H7 (cell line): ENCODE measurements around the gene SLC6A9. TPM values are rescaled to one million over a fixed set of nuclear protein-coding genes. Genes with fewer than 3 reads are reported as not detected.

Experiments
- DNase-seq: peaks from one replicate; pipeline ENCODE4 v3.0.0; 2012
- H3K27me3 ChIP-seq: 2 replicates; pipeline ENCODE4 v1.6.0; 2011; ENCODE audit warnings: mild to moderate bottlenecking, low read length; ENCODE audit not compliant: control insufficient read depth, insufficient read depth
- H3K36me3 ChIP-seq: replicated peaks from 2 replicates; pipeline ENCODE4 v1.5.1; 2011; ENCODE audit warnings: low read length; ENCODE audit not compliant: control insufficient read depth, insufficient read depth
- H3K4me3 ChIP-seq: 2 replicates; pipeline ENCODE4 v1.5.1; 2011; ENCODE audit warnings: low read depth, mild to moderate bottlenecking, control low read depth, low read length, moderate library complexity; ENCODE audit not compliant: insufficient read depth
- total RNA-seq: library from RNA; depleted of rRNA; stranded (reverse); fragments of >200 nt; shearing (Covaris generic); gene quantifications from 2 replicates; pipeline ENCODE4 v1.2.3, GENCODE V29; 2014

The SLC6A9 gene
- total RNA-seq, 1 experiment from 2014 or later, result 8.2 TPM

- DNase-seq, result peak; percentile 90
- H3K36me3 ChIP-seq, result 0 out of 2 replicates have a peak, but pooled peaks cover 1% of the 10 kb centered on the region
- H3K4me3 ChIP-seq, result no peak overlapping the region
- H3K27me3 ChIP-seq, result peaks cover 2% of the 10 kb centered on the region; the same call in 1 of the 2 replicates
Observed at GRCh38 chr1:43994794-43995790, 36.2 kb downstream of the SLC6A9 start.

GRCh38 chr1:43994071-43994470 is 37.2 kb downstream of the SLC6A9 start:
- DNase-seq, result no peak

GRCh38 chr1:43993206-43993914 is 37.9 kb downstream of the SLC6A9 start:
- DNase-seq, result no peak
- no peak overlapping the region for H3K4me3 ChIP-seq
- H3K27me3 ChIP-seq, result peaks cover 2% of the 10 kb centered on the region; the same call in 1 of the 2 replicates
- H3K36me3 ChIP-seq, result no peaks in the 10 kb centered on the region

More at GRCh38 chr1:43994071-43994470, 37.2 kb downstream of the SLC6A9 start:
- Histone ChIP-seq H3K36me3 (no peaks in the 10 kb centered on the region), H3K27me3 (peaks cover 2% of the 10 kb centered on the region; the same call in 1 of the 2 replicates), H3K4me3 (no peak overlapping the region)

GRCh38 chr1:43992232-43992995 is 38.8 kb downstream of the SLC6A9 start:
- H3K27me3 ChIP-seq, result peaks cover 2% of the 10 kb centered on the region; the same call in 1 of the 2 replicates
- peak overlapping the region; percentile 86 for H3K4me3 ChIP-seq
- H3K36me3 ChIP-seq, result no peaks in the 10 kb centered on the region
- no peak for DNase-seq

GRCh38 chr1:43991476-43992231 is 39.6 kb downstream of the SLC6A9 start, which contains the start of gene CCDC24:
TSS of gene CCDC24 (plus strand) at chr1:43991599. CDS start at chr1:43991879, 280 bp downstream.
- DNase-seq, result peak; percentile 98
- Histone ChIP-seq H3K36me3 (no peaks in the 10 kb centered on the region), H3K4me3 (peak within 1 kb of the TSS; percentile 86), H3K27me3 (peaks cover 2% of the 10 kb centered on the region; the same call in 1 of the 2 replicates)

- Histone ChIP-seq H3K4me3 (peak overlapping the region; percentile 86), H3K27me3 (peaks cover 2% of the 10 kb centered on the region; the same call in 1 of the 2 replicates), H3K36me3 (no peaks in the 10 kb centered on the region; the same call in 1 of the 2 replicates)
- no peak for DNase-seq
Observed at GRCh38 chr1:43991200-43991475, 40.1 kb downstream of the SLC6A9 start.

- Histone ChIP-seq H3K27me3 (peaks cover 2% of the 10 kb centered on the region; the same call in 1 of the 2 replicates), H3K36me3 (peaks cover 2% of the 10 kb centered on the region), H3K4me3 (peak overlapping the region; percentile 86)
- peak; percentile 77 for DNase-seq
Observed at GRCh38 chr1:43990271-43991199, 40.7 kb downstream of the SLC6A9 start.

GRCh38 chr1:43987159-43987902 is 43.9 kb downstream of the SLC6A9 start:
- no peak for DNase-seq
- H3K27me3 ChIP-seq, result peaks cover 1% of the 10 kb centered on the region; the same call in 1 of the 2 replicates
- peaks cover 8% of the 10 kb centered on the region for H3K36me3 ChIP-seq
- H3K4me3 ChIP-seq, result no peak overlapping the region

- Histone ChIP-seq H3K36me3 (peaks cover 8% of the 10 kb centered on the region), H3K4me3 (no peak overlapping the region), H3K27me3 (no peaks in the 10 kb centered on the region; the same call in 1 of the 2 replicates)
- peak; percentile 50 for DNase-seq
Observed at GRCh38 chr1:43986712-43987111, 44.5 kb downstream of the SLC6A9 start.

GRCh38 chr1:43985984-43986595 is 45.2 kb downstream of the SLC6A9 start:
- Histone ChIP-seq H3K27me3 (no peaks in the 10 kb centered on the region; the same call in 1 of the 2 replicates), H3K4me3 (no peak overlapping the region), H3K36me3 (peaks cover 8% of the 10 kb centered on the region)
- DNase-seq, result no peak

GRCh38 chr1:43984855-43985254 is 46.4 kb downstream of the SLC6A9 start:
- Histone ChIP-seq H3K4me3 (no peak overlapping the region), H3K27me3 (no peaks in the 10 kb centered on the region; the same call in 1 of the 2 replicates), H3K36me3 (peaks cover 10% of the 10 kb centered on the region)
- DNase-seq, result no peak
